Non-pigmented ciliary epithelial cell (primary cell): ENCODE data around the gene ZNF555.

ENCODE experiments used
- DNase-seq: peaks from one replicate; pipeline ENCODE4 v3.0.0-alpha.2; 2010; ENCODE audit warnings: low read depth

Gene ZNF555

GRCh38 chr19:2824129-2824528, 17.1 kb upstream of the ZNF555 start:
- DNase-seq = no peak

GRCh38 chr19:2827022-2827421, 14.3 kb upstream of the ZNF555 start:
- no peak for DNase-seq

GRCh38 chr19:2827840-2828489, 13.3 kb upstream of the ZNF555 start:
- no peak for DNase-seq

GRCh38 chr19:2834294-2834871, 6.9 kb upstream of the ZNF555 start:
- DNase-seq = no peak

- DNase-seq = no peak
These were observed 3.8 kb upstream of the ZNF555 start for GRCh38 chr19:2837430-2837829.

- DNase-seq = no peak
These were observed 740 bp downstream of the ZNF555 start for GRCh38 chr19:2841855-2842574.

GRCh38 chr19:2845107-2845506, 3.8 kb downstream of the ZNF555 start:
- no peak for DNase-seq

GRCh38 chr19:2846180-2846894, 5.1 kb downstream of the ZNF555 start:
- no peak for DNase-seq

GRCh38 chr19:2847507-2847906, 6.2 kb downstream of the ZNF555 start:
- no peak for DNase-seq

- no peak for DNase-seq
These were observed 7.3 kb downstream of the ZNF555 start for GRCh38 chr19:2848616-2849015.

GRCh38 chr19:2850256-2850925, 9.1 kb downstream of the ZNF555 start:
- no peak for DNase-seq

- DNase-seq = no peak
These were observed 11.3 kb downstream of the ZNF555 start for GRCh38 chr19:2852598-2852997.

GRCh38 chr19:2853015-2853606, 11.8 kb downstream of the ZNF555 start:
- DNase-seq = no peak

GRCh38 chr19:2854849-2855248, 13.6 kb downstream of the ZNF555 start:
- DNase-seq = no peak

- DNase-seq = no peak
These were observed 15.3 kb downstream of the ZNF555 start for GRCh38 chr19:2856457-2857050.

- DNase-seq = no peak
These were observed 17.6 kb downstream of the ZNF555 start for GRCh38 chr19:2858864-2859263.

- no peak for DNase-seq
These were observed 22.5 kb downstream of the ZNF555 start for GRCh38 chr19:2863816-2864215.

- DNase-seq = no peak
These were observed 24.2 kb downstream of the ZNF555 start for GRCh38 chr19:2865334-2866100.

- no peak for DNase-seq
These were observed 25.3 kb downstream of the ZNF555 start for GRCh38 chr19:2866495-2867024.
